Stomach (tissue), 4 donors: ENCODE measurements around the gene PKHD1.

Experiments
- CTCF ChIP-seq, 7 experiments: fragments of 450-650 bp in 4 of 7; fragments of 200-600 bp in 3 of 7; sonication (generic) in 3 of 7; IDR thresholded peaks; one replicate each; pipeline ENCODE4 v1.5.1; 2016 to 2019; ENCODE audit warnings: antibody characterized with exemption in 7 of 7, control low read depth in 2 of 7, mild to moderate bottlenecking in 1 of 7
- EP300 ChIP-seq: sonication (generic); formaldehyde crosslinking; IDR thresholded peaks from one replicate; pipeline ENCODE4 v1.6.1; 2017; ENCODE audit warnings: antibody characterized with exemption
- POLR2A ChIP-seq, 4 donors: fragments of 450-650 bp; IDR thresholded peaks; one replicate each; pipeline ENCODE4 v1.6.1; 2016; ENCODE audit warnings: antibody characterized with exemption in 4 of 4, control low read depth in 2 of 4, mild to moderate bottlenecking in 1 of 4, moderate library complexity in 1 of 4
- POLR2AphosphoS5 ChIP-seq, 3 donors: sonication (generic); formaldehyde crosslinking; IDR thresholded peaks; one replicate each; pipeline ENCODE4 v1.6.1; 2016; ENCODE audit warnings: antibody characterized with exemption in 3 of 3

DNA sequence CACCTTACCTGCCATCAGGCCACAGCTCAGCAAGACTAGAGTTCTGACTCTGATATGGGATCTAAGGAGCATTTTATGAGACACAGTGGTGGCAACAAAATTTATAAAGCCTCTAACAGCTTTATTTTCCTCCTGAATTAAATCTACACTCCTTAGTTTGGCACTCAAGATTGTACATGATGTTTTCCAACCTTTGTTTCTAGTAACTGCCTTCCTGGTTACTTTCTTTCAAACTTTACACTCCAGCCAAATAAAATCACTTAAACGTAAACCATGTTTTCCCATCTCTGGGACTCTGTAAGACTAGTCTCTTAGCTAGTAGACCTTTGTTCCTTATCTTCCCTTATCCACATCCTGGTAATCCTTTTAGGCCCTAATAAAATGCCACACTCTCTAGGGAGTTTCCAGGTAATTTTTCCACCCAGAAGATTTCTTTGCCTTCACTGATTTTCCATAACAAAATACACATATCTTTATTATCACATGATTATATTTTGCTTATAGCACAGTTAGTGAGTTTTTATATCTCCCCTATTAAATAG lies 92.1 kb downstream of the PKHD1 start:
- TF ChIP-seq POLR2AphosphoS5 (IDR thresholded peaks at IDR 0.05) (no peak), CTCF (IDR thresholded peaks at IDR 0.05) (no peak), POLR2A (IDR thresholded peaks at IDR 0.05) (no peak), EP300 (no peak)
